ENCODE data around the gene ELP5.
A peak's percentile ranks its signal among the peaks of the same experiment; 100 is the strongest.

The ELP5 gene

GRCh38 chr17:7258731-7259554, 6.9 kb downstream of the ELP5 start:
- peak; percentile 36 to 52 for DNase-seq

GRCh38 chr17:7259555-7259889, 7.5 kb downstream of the ELP5 start:
- DNase-seq: no peak

- no peak for DNase-seq
Measured at GRCh38 chr17:7260151-7260550, 8.1 kb downstream of the ELP5 start.

GRCh38 chr17:7260651-7261378, 8.8 kb downstream of the ELP5 start:
- peak; percentile 49 to 62 for DNase-seq

- peak in 1 of 2 experiments; percentile 50 for DNase-seq
Measured at GRCh38 chr17:7261379-7262191, 9.6 kb downstream of the ELP5 start.

- DNase-seq: no peak
Measured at GRCh38 chr17:7262192-7262934, 10.3 kb downstream of the ELP5 start, which contains the start of gene CLDN7. Gene CLDN7, minus strand, starts transcription at chr17:7262478. Its CDS starts 435 bp downstream, at chr17:7262043.

- DNase-seq: no peak
Measured at GRCh38 chr17:7262935-7263800, 11.2 kb downstream of the ELP5 start.

GRCh38 chr17:7263801-7264078, 11.7 kb downstream of the ELP5 start:
- no peak for DNase-seq

GRCh38 chr17:7266784-7267183, 14.8 kb downstream of the ELP5 start:
- DNase-seq: no peak

GRCh38 chr17:7279448-7279847, 27.4 kb downstream of the ELP5 start:
- no peak for DNase-seq

- peak; percentile 93 to 94 for DNase-seq
Measured at GRCh38 chr17:7280519-7281073, 28.6 kb downstream of the ELP5 start.

- DNase-seq: peak; percentile 94
Measured at GRCh38 chr17:7281074-7281952, 29.3 kb downstream of the ELP5 start, which contains the start of gene SLC2A4. Gene SLC2A4, plus strand, starts transcription at chr17:7281718. Its CDS starts 217 bp downstream, at chr17:7281935.

- peak; percentile 26 for DNase-seq
Measured at GRCh38 chr17:7281953-7282751, 30.1 kb downstream of the ELP5 start.

- peak in 1 of 2 experiments; percentile 25 for DNase-seq
Measured at GRCh38 chr17:7282752-7283321, 30.8 kb downstream of the ELP5 start.

GRCh38 chr17:7283471-7284216, 31.6 kb downstream of the ELP5 start:
- no peak for DNase-seq

- DNase-seq: no peak
Measured at GRCh38 chr17:7284911-7285310, 32.9 kb downstream of the ELP5 start.

GRCh38 chr17:7285679-7286078, 33.7 kb downstream of the ELP5 start:
- DNase-seq: no peak
